AG09309 (cell line): ENCODE data around the gene STX5.
"Not testable (repeated sequence)": the region's sequence is repeated elsewhere in the genome, so short reads cannot be mapped to it uniquely, and the experiment has no call there.

Experiments used
- DNase-seq: peaks from one replicate; pipeline ENCODE4 v3.0.0-alpha.2; 2010; ENCODE audit warnings: low read depth
- H3K4me3 ChIP-seq: 2 replicates; pipeline ENCODE4 v1.5.1; 2011; ENCODE audit warnings: mild to moderate bottlenecking, low read depth, low read length, moderate library complexity; ENCODE audit not compliant: control insufficient read depth
- TF ChIP-seq, protein P1 (sequence below): IDR thresholded peaks from 2 replicates; pipeline ENCODE4 v1.5.1; 2011; ENCODE audit warnings: mild to moderate bottlenecking, low read depth, low read length, inconsistent platforms; ENCODE audit not compliant: insufficient read depth, control insufficient read depth; ENCODE audit errors: missing control alignments

STX5 gene

DNA sequence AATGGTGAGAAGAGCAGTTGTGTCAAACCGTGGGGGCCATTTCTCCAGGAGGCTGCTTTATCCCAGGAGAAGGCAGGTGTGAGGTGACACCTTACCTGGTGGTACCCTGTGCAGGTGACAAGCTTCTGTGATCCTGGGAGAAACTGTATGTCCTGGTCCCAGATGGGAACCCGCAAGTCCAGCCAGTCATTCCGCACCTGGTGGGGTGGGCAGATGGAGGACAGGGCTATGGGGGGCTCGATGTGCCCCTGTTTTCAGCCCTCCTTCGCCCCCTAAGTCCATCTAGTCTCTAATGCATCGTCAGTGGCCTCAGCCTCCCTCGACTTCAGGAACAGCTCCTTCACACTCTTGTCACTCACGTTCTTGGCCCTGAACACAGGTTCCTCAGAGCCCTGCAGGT lies 3.5 kb upstream of the STX5 start:
- DNase-seq, result no peak
- H3K4me3 ChIP-seq, result no peak overlapping the region
- TF ChIP-seq, protein P1, sequence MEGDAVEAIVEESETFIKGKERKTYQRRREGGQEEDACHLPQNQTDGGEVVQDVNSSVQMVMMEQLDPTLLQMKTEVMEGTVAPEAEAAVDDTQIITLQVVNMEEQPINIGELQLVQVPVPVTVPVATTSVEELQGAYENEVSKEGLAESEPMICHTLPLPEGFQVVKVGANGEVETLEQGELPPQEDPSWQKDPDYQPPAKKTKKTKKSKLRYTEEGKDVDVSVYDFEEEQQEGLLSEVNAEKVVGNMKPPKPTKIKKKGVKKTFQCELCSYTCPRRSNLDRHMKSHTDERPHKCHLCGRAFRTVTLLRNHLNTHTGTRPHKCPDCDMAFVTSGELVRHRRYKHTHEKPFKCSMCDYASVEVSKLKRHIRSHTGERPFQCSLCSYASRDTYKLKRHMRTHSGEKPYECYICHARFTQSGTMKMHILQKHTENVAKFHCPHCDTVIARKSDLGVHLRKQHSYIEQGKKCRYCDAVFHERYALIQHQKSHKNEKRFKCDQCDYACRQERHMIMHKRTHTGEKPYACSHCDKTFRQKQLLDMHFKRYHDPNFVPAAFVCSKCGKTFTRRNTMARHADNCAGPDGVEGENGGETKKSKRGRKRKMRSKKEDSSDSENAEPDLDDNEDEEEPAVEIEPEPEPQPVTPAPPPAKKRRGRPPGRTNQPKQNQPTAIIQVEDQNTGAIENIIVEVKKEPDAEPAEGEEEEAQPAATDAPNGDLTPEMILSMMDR, result no peak

DNA sequence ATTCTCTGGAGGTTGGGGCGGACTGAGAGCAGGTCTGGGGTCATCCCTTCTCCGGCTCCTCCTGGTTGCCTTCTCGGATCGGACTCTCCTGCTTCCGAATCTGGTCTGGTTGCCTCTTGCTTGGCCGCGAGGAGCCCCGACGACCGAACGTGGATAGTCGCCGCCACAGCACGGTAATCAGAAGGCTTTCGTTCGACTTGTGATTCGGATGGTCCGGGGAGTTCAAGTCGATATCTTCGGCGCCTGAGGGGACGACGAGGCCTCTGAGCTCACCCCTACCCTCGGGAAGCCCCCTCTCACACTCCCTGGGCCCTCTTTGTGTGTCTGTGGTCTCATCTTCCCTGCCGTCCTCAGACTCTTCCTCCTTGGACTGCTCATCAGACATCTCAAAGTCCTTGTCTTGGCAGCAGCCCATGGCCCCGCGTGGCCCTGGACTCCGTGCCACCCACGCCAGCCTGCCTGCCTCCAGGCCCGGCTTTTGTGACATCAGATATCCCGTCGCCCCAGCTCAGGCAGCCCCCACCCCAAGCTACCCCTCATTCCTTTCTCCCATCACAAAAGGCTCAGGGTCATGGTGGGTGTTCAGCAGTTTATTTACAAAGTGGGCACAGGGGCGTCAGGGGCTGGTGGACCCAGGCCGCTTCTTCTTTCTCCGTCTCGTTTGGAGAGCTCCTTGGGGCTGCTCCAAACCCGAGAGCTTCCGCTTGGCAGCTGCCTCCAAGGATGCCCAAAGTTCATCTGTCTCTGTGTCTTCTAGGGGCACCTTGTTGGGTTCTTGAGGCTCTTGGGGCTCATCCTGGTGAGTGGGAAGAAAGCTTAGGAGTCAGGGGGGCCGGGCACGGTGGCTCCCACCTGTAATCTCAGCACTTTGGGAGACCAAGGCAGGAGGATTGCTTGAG lies 734 bp upstream of the STX5 start, which contains the start of gene TEX54:
TSS of gene TEX54 (minus strand) at position 506 of the 899 bp plus-strand sequence.
- H3K4me3 ChIP-seq, result peak within 1 kb of the TSS; percentile 97
- no peak for DNase-seq
- TF ChIP-seq, protein P1, result no peak

DNA sequence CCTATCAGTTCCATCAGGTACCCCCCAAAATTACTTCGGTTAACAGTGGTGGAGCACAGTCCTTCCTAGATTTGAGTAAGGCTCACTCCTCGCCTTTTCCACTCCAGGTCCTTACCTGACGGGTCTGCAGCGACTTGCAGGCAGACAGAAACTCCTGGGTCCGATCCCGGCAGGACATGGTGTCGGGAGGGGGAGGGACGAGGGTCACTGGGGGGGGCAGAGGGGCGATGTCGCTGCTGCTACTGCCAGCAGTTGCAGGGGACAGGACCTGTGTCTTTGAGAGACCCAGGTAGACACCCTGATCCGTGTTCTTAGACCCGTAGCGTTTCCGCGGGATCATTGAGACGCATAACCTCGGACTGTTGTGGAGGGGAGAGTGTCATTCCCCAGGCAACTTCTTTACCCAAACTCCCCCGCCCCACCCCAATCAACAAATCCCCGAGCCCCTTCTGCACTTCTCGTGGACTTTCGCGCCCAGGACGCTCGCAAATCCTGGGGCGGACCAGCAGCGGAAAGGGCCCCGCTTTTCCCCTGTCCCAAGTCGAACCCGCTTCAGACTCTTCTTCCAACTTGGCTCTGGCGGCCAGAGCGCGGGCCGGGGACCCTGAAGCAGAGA lies 839 bp downstream of the STX5 start:
- TF ChIP-seq, protein P1, result no peak
- H3K4me3 ChIP-seq, result peak overlapping the region; percentile 97
- no peak for DNase-seq

DNA sequence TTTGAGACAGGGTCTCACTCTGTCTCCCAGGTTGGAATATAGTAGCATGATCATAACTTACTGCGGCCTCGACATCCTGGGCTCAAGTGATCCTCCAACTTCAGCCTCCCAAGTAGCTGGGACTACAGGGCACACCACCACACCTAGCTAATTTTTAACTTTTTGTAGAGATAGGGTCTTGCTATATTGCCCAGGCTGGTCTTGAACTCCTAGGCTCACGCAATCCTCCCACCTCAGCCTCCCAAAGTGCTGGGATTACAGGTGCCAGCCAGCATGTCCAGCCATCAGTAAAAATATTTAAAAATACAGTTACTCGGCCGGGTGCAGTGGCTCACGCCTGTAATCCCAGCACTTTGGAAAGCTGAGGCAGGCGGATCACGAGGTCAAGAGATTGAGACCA lies 3.7 kb downstream of the STX5 start:
- H3K4me3 ChIP-seq, DNase-seq: not testable (repeated sequence)

GRCh38 chr11:62823677-62824076 lies 8.2 kb downstream of the STX5 start:
- TF ChIP-seq, protein P1, result no peak
- no peak overlapping the region for H3K4me3 ChIP-seq
- no peak for DNase-seq

DNA sequence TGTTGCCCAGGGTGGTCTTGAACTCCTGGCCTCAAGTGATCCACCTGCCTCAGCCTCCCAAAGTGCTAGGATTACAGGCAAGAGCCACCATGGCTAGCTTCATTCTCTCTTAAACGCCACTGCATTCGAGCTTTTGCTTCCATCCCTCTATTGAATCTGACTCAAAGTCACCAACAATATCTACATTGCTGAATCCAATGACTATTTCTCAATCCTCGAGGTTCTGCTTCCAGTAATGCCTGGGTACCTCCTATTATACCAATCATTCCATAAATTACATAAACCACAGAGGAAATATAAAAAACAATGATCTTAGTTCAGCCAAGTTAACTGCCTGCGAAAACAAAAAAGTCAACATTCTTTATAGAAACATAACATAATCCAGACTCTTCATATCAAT lies 14.7 kb downstream of the STX5 start:
- no peak overlapping the region for H3K4me3 ChIP-seq
- TF ChIP-seq, protein P1, result no peak
- no peak for DNase-seq

GRCh38 chr11:62816557-62816956 lies 15.3 kb downstream of the STX5 start:
- no peak overlapping the region for H3K4me3 ChIP-seq
- TF ChIP-seq, protein P1, result no peak
- DNase-seq, result no peak
